Gastroesophageal sphincter (tissue), 3 donors: ENCODE results near the gene TMX4.

Source experiments
- CTCF ChIP-seq, 4 experiments: fragments of 200-600 bp in 2 of 4; fragments of 450-650 bp in 2 of 4; sonication (generic) in 1 of 4; IDR thresholded peaks; one replicate each; pipeline ENCODE4 v1.5.1; 2017 to 2019; ENCODE audit warnings: antibody characterized with exemption in 4 of 4, mild to moderate bottlenecking in 2 of 4, moderate library complexity in 2 of 4
- POLR2A ChIP-seq, 2 donors: fragments of 450-650 bp; IDR thresholded peaks; one replicate each; pipeline ENCODE4 v1.6.1; 2017; ENCODE audit warnings: antibody characterized with exemption in 2 of 2, mild to moderate bottlenecking in 2 of 2, moderate library complexity in 1 of 2
- POLR2AphosphoS5 ChIP-seq: sonication (generic); formaldehyde crosslinking; IDR thresholded peaks from one replicate; pipeline ENCODE4 v1.6.1; 2017; ENCODE audit warnings: antibody characterized with exemption

GRCh38 chr20:8060977-8061376, 41.4 kb upstream of the TMX4 start:
- TF ChIP-seq CTCF (IDR thresholded peaks at IDR 0.05): no peak
- TF ChIP-seq POLR2A (IDR thresholded peaks at IDR 0.05): no peak
- TF ChIP-seq POLR2AphosphoS5: no peak
